ENCODE results near the gene DHCR7.

DNA sequence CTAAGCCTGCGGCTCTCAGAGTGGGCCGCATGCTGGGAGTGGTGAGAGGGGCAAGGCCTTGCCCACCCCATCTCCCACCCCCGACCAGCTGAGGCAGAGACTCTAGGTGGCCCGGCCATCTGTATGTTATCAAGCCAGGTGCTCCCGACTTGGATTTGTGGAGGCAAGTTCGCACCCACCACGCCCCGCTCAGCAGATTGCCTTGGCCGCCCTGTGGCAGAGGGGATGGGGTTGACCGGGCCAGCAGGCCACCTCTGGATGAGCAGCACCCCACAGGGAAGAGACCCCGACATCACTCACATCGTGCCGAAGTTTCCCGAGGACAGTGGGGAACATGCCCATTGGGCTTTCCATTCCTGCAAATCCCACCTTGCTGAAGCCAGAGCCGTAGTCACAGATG is 40.8 kb downstream of the DHCR7 start:
- TF ChIP-seq, protein P1, sequence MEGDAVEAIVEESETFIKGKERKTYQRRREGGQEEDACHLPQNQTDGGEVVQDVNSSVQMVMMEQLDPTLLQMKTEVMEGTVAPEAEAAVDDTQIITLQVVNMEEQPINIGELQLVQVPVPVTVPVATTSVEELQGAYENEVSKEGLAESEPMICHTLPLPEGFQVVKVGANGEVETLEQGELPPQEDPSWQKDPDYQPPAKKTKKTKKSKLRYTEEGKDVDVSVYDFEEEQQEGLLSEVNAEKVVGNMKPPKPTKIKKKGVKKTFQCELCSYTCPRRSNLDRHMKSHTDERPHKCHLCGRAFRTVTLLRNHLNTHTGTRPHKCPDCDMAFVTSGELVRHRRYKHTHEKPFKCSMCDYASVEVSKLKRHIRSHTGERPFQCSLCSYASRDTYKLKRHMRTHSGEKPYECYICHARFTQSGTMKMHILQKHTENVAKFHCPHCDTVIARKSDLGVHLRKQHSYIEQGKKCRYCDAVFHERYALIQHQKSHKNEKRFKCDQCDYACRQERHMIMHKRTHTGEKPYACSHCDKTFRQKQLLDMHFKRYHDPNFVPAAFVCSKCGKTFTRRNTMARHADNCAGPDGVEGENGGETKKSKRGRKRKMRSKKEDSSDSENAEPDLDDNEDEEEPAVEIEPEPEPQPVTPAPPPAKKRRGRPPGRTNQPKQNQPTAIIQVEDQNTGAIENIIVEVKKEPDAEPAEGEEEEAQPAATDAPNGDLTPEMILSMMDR (IDR thresholded peaks at IDR 0.05; ENCODE audit: insufficient read depth, low read length, poor library complexity, severe bottlenecking), result no peak
- TF ChIP-seq EZH2phosphoT487 (conservative IDR thresholded peaks at IDR 0.05; ENCODE audit: low read length), result no peak

Data from SU-DHL-6 (cell line).